ENCODE results near the gene SLC39A11. TPM values are rescaled to one million over a fixed set of nuclear protein-coding genes. Genes with fewer than 3 reads are reported as not detected.

SLC39A11 gene
- total and polyA plus RNA-seq, 2 experiments from 2014 or later: 11.7 to 16.4 TPM

GRCh38 chr17:72624652-72625051 is 467.8 kb downstream of the SLC39A11 start:
- no peak overlapping the region for H2AFZ ChIP-seq
- no peak for DNase-seq
- peaks cover 12% of the 10 kb centered on the region for H3K27me3 ChIP-seq (replicated peaks; ENCODE audit: insufficient read depth)
- no peak for TF ChIP-seq EZH2 (IDR thresholded peaks at IDR 0.05; ENCODE audit: insufficient read depth, poor library complexity, severe bottlenecking)
- no peak for TF ChIP-seq EZH2phosphoT487 (IDR thresholded peaks at IDR 0.05; ENCODE audit: insufficient read depth, low read depth)
- no peaks in the 10 kb centered on the region for H4K20me1 ChIP-seq (ENCODE audit: insufficient read depth)
- H3K36me3 ChIP-seq (ENCODE audit: low read depth): no peaks in the 10 kb centered on the region
- H3K79me2 ChIP-seq (ENCODE audit: insufficient read depth): no peaks in the 10 kb centered on the region
- H3K4me1 ChIP-seq (ENCODE audit: insufficient read depth): no peaks in the 10 kb centered on the region
- H3K9ac ChIP-seq: no peak overlapping the region
- H3K27ac ChIP-seq: no peak overlapping the region
- in situ Hi-C loops (cut with MboI): no loop called here
- H3K4me2 ChIP-seq (ENCODE audit: unreplicated experiment): no peak overlapping the region
- H3F3A ChIP-seq (ENCODE audit: insufficient read depth): no peaks in the 10 kb centered on the region
- no peaks in the 10 kb centered on the region for H3K9me2 ChIP-seq (ENCODE audit: insufficient read depth)
- H3K9me3 ChIP-seq (ENCODE audit: low read depth): no peaks in the 10 kb centered on the region
- H3K4me3 ChIP-seq: no peak overlapping the region

- no peaks in the 10 kb centered on the region for H3F3A ChIP-seq (ENCODE audit: insufficient read depth)
- H3K27me3 ChIP-seq (replicated peaks; ENCODE audit: insufficient read depth): peaks cover 12% of the 10 kb centered on the region
- 48 to 52% methylated on average over 3 of the region's 3 CpGs for WGBS, 2 experiments (ENCODE audit: low coverage in 1 of 2, low lambda C conversion rate in 2 of 2, missing lambda C conversion rate in 2 of 2)
- no peak overlapping the region for H3K27ac ChIP-seq
- H3K4me1 ChIP-seq (ENCODE audit: insufficient read depth): no peaks in the 10 kb centered on the region
- H3K9ac ChIP-seq: no peak overlapping the region
- no peaks in the 10 kb centered on the region for H3K9me2 ChIP-seq (ENCODE audit: insufficient read depth)
- peak; percentile 26 for DNase-seq
- TF ChIP-seq EZH2 (IDR thresholded peaks at IDR 0.05; ENCODE audit: insufficient read depth, poor library complexity, severe bottlenecking) (no peak), EZH2phosphoT487 (IDR thresholded peaks at IDR 0.05; ENCODE audit: insufficient read depth, low read depth) (no peak)
- H3K4me2 ChIP-seq (ENCODE audit: unreplicated experiment): no peak overlapping the region
- in situ Hi-C loops (cut with MboI): no loop called here
- H3K36me3 ChIP-seq (ENCODE audit: low read depth): no peaks in the 10 kb centered on the region
- H3K4me3 ChIP-seq: no peak overlapping the region
- H4K20me1 ChIP-seq (ENCODE audit: insufficient read depth): no peaks in the 10 kb centered on the region
- no peak overlapping the region for H2AFZ ChIP-seq
- H3K9me3 ChIP-seq (ENCODE audit: low read depth): no peaks in the 10 kb centered on the region
- no peaks in the 10 kb centered on the region for H3K79me2 ChIP-seq (ENCODE audit: insufficient read depth)
Measured at GRCh38 chr17:72624226-72624625, 468.3 kb downstream of the SLC39A11 start.

- TF ChIP-seq EZH2phosphoT487 (IDR thresholded peaks at IDR 0.05; ENCODE audit: insufficient read depth, low read depth) (no peak), EZH2 (IDR thresholded peaks at IDR 0.05; ENCODE audit: insufficient read depth, poor library complexity, severe bottlenecking) (no peak)
- Histone ChIP-seq H3K79me2 (ENCODE audit: insufficient read depth) (no peaks in the 10 kb centered on the region), H3K9ac (no peak overlapping the region), H3K4me1 (ENCODE audit: insufficient read depth) (peaks cover 8% of the 10 kb centered on the region; the same call in 1 of the 2 replicates), H3K4me3 (no peak overlapping the region), H3K4me2 (ENCODE audit: unreplicated experiment) (no peak overlapping the region), H2AFZ (no peak overlapping the region), H4K20me1 (ENCODE audit: insufficient read depth) (no peaks in the 10 kb centered on the region), H3F3A (ENCODE audit: insufficient read depth) (no peaks in the 10 kb centered on the region), H3K27me3 (replicated peaks; ENCODE audit: insufficient read depth) (peaks cover 2% of the 10 kb centered on the region; the same call in 1 of the 2 replicates), H3K27ac (no peak overlapping the region), H3K9me2 (ENCODE audit: insufficient read depth) (no peaks in the 10 kb centered on the region), H3K36me3 (ENCODE audit: low read depth) (no peaks in the 10 kb centered on the region), H3K9me3 (ENCODE audit: low read depth) (no peaks in the 10 kb centered on the region)
- in situ Hi-C loops (cut with MboI): no loop called here
- WGBS, 2 experiments (ENCODE audit: low coverage in 1 of 2, low lambda C conversion rate in 2 of 2, missing lambda C conversion rate in 2 of 2): 65 to 70% methylated on average over 17 of the region's 17 CpGs
- no peak for DNase-seq
Measured at GRCh38 chr17:72622661-72623433, 469.6 kb downstream of the SLC39A11 start.

GRCh38 chr17:72619976-72620650 is 472.4 kb downstream of the SLC39A11 start:
- DNase-seq: no peak
- whole genome bisulfite sequencing, 2 experiments (ENCODE audit: low coverage in 1 of 2, low lambda C conversion rate in 2 of 2, missing lambda C conversion rate in 2 of 2): 76 to 81% methylated on average over 7 of the region's 7 CpGs
- no peak overlapping the region for H2AFZ ChIP-seq
- H3K9me2 ChIP-seq (ENCODE audit: insufficient read depth): no peaks in the 10 kb centered on the region
- no peaks in the 10 kb centered on the region for H3K79me2 ChIP-seq (ENCODE audit: insufficient read depth)
- no peak for TF ChIP-seq EZH2 (IDR thresholded peaks at IDR 0.05; ENCODE audit: insufficient read depth, poor library complexity, severe bottlenecking)
- no peak for TF ChIP-seq EZH2phosphoT487 (IDR thresholded peaks at IDR 0.05; ENCODE audit: insufficient read depth, low read depth)
- H3K9me3 ChIP-seq (ENCODE audit: low read depth): no peaks in the 10 kb centered on the region
- H4K20me1 ChIP-seq (ENCODE audit: insufficient read depth): no peaks in the 10 kb centered on the region
- H3K27me3 ChIP-seq (replicated peaks; ENCODE audit: insufficient read depth): no peaks in the 10 kb centered on the region
- H3K4me2 ChIP-seq (ENCODE audit: unreplicated experiment): no peak overlapping the region
- H3K27ac ChIP-seq: no peak overlapping the region
- H3F3A ChIP-seq (ENCODE audit: insufficient read depth): no peaks in the 10 kb centered on the region
- no peaks in the 10 kb centered on the region for H3K36me3 ChIP-seq (ENCODE audit: low read depth)
- in situ Hi-C loops (cut with MboI): no loop called here
- peaks cover 9% of the 10 kb centered on the region; the same call in 1 of the 2 replicates for H3K4me1 ChIP-seq (ENCODE audit: insufficient read depth)
- H3K9ac ChIP-seq: no peak overlapping the region
- no peak overlapping the region for H3K4me3 ChIP-seq

All from GM23248 (cell line).